ENCODE measurements around the gene MSRB2.
"Not testable (repeated sequence)": the region's sequence is repeated elsewhere in the genome, so short reads cannot be mapped to it uniquely, and the experiment has no call there.

MSRB2 gene

DNA sequence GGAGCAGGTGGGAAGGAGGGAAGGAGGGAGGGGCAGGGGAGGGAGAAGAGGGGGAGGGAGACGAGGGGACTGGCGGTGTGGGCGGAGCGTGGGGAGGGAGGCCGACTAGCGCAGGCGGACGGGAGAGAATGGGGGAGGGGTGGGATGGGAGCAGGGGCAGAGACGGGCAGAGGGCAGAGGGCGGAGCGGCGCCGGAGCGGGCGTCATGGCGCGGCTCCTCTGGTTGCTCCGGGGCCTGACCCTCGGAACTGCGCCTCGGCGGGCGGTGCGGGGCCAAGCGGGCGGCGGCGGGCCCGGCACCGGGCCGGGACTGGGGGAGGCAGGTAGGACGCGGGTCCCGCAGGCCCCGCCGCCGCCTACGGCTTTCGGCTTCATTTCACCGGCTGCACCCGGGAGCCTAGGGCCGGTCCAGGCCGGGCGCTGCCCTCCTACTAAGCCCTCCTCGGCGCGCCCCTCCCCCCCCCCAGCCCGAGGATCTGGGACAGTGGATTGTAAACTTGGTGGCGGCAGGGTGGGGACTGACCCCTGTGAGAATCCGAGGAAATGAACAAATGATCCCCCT is at the start of gene MSRB2:
TSS of gene MSRB2 (plus strand) at position 176 of the 562 bp plus-strand sequence. CDS start at position 206, 30 bp downstream.
- DNase-seq = peak; percentile 86

DNA sequence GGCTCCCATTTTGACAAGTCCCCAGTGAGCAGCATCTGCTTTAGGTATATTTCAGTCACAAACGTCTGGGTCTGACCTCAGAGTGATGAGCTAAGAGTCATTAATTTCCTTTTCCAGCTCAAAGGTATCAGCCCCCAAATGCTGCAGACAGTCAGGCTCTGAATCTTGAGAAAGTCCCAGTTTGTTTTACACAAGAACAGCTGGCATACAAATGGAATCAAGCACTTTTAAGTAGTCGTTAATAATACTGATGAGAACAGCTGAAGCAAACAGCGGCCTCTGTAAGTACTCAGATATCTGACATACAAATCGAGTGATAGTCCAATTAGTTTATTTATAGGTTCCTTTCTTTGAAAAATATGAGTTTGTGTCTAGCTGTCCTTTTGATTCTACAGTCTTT is 49.4 kb upstream of the MSRB2 start:
- DNase-seq = no peak

DNA sequence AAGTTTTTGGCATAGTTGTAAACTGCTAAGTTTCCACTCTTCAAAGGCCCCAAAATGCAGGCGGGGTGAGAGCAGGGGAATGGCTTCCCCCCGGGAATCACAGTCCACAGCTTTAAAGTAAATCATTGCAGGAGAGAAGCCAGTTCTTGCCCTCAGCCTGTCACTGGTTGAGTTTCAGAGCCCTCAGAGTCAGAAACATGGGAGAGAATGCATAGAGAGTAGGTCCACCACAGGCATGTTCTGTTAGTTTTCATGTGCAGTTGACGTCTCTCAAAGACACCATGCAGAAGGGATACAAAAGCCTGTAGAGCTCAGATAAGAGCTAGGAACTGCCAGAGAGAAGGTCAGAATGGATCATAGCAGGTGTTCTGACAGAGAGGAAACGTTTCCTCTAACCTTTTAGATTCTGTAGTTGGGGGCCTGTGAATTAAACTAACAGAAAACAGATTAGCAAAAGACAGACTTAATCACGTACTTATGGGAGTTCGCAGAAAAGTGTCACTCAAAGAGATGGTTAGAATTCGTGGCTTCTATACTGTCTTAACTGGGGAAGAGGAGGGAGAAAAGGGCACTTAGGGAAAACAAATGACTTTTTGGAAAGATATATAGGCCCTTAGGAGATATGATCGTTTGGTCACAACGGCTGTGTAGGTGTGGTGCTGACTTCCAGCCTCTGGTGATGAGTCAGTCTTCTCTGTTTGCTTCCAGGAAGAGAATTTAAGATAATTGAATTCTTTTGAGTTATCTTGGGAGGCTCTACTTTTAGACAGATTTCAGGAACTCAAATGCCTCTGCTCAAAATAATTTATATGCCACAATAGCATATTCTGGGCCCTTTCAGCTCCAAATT is 48.0 kb upstream of the MSRB2 start:
- no peak for DNase-seq

- DNase-seq = no peak
Observed at GRCh38 chr10:23048191-23048590, 47.2 kb upstream of the MSRB2 start.

DNA sequence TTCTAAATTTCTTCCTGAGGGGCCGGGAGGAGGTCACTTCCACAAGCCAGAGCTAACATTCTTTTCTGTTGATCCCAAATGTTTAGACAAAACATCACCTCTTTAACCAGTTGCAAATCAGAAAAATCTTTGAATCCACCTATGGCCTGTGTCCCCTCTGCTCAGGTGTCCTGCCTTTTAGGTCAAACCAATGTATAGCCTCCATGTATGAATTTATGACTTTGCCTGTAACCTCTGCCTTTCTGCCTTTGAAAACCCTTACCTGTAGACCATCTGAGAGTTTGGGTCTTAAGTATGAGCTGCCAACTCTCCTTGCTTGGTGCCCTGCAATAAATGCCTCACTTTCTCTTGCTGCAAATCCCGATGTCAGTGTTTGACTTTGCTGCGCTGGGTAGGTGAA is 44.1 kb upstream of the MSRB2 start:
- DNase-seq = no peak

DNA sequence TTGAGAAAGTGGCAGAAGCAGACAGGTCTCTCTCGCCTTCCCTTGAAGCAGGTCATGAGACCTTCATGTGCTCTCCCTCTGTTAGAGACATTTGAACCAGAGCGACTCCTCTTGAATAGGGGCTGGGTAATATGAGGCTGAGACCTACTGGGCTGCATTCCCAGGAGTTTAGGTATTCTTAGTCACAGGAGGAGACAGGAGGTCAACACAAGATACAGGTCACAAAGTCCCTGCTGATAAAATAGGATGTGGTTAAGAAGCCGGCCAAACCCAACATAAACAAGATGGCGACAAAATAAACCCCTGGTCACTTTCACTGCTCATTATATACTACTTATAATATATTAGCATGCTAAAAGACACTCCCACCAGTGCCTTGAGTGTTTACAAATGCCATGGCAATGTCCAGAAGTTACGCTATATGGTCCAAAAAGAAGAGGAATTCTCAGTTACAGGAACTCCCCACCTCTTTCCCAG is 43.5 kb upstream of the MSRB2 start:
- no peak for DNase-seq

- no peak for DNase-seq
Observed at GRCh38 chr10:23053036-23053435, 42.3 kb upstream of the MSRB2 start.

DNA sequence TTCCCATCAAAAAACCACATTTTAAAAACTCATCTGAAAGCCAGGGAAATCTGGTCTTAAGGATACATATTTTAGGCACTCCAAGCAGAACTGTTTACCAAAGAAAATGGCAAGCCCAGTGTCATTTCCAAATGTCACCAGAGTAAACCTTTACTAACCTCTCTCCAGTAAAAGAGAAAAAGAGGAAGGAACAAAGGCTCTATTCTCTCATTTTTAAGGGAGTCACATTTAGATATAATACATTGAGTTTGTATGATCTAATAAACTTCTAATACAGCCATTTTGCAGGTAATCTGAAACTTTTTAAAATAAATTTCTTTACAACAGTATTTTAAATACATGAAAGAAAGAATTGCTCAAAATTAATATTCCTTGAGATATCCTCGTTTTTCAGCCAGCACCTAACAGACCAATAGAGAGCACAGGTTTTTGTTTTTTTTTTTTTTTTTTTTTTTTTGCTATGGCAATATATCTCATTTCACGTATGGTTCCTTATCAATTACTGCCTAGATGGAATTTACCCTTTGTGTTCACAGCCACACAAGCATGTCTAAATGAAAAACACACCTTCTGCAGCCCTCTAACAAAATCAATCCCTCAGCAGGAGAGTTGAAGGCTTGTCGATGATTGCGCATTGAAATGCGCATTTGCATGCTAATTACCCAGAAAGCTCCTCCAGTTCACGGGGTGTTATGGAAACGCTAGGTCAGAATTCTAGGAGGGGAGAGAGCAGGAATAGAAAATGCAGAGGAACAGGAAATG is 39.8 kb upstream of the MSRB2 start:
- DNase-seq = no peak

GRCh38 chr10:23056186-23056579 is 39.2 kb upstream of the MSRB2 start:
- no peak for DNase-seq

- no peak for DNase-seq
Observed at GRCh38 chr10:23058366-23058765, 37.0 kb upstream of the MSRB2 start.

DNA sequence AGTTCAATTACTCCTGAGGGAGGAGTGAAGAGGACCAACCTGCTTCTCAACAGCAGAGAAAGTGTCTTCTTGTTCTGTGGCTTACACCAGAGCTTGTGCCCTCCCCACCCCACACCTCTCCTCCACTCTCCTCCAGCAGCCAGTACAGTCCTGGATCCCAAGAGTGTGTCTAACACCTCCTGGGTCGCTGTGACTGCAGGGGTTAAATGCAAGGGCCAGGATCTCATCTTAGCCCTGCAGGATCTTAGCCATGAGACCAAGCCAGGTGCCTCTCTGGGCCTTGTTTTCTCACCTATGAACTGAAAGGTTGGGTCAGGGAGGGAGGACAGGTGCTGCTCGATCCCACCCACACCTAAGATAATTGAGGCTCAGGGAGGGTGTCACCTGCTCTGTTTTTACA is 34.5 kb upstream of the MSRB2 start:
- DNase-seq = no peak

DNA sequence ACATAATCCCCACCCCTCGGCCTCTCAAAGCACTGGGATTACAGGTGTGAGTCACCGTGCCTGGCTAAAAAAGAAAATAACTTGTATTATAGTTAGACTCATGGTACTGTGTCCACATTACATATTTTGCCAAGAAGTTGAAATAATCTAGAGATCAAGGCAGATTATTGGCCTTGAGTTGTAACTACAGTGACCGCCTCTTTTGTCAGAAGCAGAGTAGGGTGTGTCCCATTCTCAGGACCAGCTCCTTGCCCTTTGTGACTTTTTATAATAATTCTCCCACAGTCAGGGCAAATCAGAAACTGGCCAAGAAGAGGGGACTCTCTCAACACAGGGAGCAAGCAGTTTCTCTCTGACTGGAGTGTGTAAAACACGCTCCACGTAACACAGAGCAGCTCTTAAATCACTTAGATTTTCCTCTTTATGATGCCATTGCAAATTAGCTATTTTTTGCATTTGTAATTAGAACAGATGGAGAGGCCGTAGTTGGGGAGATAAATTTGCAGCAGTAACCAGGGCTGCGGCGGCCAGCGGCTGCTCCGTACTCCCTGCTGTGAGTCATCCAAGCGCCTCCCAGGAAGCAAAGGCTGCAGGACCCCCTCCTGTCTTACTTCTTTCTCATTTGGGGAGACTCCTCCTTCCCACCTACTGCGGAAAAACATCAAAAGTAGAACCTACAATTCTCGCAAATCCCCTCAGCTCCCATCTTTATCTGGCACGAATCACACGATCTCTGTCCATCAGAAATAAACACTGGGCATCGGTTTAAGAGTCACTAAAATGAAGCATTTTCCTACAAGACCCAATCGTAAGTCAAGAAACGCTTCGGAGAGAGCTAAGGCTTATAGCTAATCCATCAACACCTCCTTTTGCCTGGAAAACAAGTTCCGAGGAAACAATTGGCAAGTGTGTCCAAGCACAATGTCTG is 32.1 kb upstream of the MSRB2 start:
- no peak for DNase-seq

DNA sequence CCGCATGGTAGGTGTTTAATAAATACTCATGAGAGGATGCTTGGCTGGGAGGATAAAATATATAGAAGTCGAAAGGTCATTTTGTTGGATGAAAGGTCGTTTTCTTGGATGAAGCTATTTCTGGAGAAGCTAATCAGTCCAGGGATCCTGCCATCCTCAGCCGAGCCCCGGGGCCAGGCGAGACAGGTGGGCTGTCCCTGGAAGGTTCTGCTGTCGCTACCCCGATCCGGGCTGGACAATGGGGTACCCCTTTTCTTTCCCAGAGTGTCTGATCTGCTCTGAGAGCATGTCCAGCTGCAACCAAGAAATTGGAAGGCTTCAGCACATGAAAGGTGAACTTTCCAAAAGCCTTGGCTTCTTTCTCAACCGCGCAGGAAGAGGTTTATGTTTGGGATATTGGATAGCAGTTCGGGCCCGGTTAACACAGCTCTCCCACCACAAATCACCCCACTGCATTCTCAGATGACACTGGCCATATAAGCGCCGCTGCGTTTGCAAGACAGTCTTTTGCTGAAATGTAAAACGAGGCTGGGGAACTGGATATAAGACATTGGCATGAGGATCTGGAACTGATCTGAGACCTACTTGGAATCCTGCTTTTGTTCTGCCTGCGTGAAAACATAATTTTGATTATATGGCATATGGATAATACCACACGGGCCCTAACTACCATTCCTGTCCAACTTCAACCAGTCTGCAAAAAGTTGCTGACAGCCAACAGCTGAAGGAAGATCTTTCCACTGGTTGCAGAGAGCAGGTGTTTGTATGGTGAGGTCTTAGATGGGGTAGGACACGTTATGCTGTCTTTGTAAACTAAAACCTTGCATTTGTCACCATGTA is 31.2 kb upstream of the MSRB2 start:
- DNase-seq = no peak

DNA sequence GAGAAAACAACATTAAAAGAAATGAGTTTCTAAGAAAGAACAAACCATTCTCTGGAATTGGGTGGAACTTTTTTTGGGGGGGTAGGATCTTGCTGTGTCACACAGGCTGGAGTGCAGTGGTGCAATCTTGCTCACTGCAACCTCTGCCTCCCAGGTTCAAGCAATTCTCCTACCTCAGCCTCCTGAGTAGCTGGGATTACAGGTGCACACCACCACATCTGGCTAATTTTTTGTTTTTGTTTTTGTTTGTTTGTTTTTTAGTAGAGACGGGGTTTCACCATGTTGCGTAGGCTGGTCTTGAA is 30.6 kb upstream of the MSRB2 start:
- DNase-seq = not testable (repeated sequence)

GRCh38 chr10:23065181-23065948 is 30.0 kb upstream of the MSRB2 start:
- no peak for DNase-seq

DNA sequence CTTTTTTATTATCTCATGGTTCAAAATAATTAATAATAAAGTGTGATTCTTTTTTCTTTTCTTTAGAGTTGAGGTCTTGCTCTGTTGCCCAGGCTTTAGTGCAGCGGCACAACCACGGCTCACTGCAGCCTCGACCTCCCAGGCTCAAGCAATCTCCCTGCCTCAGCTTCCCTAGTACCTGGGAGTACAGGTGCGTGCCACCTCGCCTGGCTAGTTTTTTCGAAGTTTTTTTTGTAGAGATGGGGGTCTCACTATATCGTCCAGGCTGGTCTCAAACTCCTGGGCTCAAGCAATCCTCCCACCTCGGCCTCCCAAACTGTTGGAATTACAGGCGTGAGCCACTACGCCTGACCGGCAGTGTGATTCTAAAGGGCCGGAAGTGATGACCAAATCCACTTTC is 28.0 kb upstream of the MSRB2 start:
- no peak for DNase-seq

DNA sequence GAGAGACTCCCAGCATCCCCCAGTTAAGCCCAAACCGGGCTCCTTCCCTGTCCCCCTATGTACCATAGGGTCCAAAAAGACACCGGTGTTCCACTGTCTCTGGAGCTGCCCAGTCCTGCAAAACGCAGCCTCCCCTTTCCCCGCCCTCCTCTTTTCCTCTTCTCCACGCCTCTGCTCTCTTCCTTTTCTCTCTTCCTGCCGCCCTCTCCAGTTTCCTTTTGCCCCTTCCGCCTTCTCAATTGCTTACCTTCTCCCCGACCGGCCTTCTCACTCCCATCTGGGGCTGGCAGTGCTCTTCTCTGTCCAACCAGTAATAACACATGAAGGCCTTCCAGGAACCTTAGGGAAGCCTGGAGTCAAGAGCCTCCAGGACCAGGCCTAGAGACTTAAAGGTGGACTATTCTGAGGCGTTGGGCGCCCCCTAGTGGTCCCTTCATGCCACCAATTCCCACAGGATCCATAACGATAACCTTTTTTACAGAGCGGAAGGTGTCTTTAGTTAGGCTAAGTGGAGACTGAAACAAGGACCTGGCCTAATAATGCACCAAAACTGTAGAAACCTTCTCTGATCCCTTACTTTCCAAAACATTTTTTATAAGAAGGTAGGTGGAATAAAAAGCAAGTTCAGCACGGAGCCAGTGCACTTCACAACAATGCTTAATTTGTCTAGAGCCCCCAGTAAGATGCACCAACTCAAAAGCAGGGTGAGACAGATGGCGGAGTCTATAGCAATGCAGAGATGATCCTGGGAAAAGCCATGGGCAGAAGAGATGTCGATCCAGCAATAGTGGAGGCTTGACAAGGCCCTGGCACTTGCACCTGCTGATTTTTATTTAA is 27.2 kb upstream of the MSRB2 start:
- peak; percentile 27 for DNase-seq

DNA sequence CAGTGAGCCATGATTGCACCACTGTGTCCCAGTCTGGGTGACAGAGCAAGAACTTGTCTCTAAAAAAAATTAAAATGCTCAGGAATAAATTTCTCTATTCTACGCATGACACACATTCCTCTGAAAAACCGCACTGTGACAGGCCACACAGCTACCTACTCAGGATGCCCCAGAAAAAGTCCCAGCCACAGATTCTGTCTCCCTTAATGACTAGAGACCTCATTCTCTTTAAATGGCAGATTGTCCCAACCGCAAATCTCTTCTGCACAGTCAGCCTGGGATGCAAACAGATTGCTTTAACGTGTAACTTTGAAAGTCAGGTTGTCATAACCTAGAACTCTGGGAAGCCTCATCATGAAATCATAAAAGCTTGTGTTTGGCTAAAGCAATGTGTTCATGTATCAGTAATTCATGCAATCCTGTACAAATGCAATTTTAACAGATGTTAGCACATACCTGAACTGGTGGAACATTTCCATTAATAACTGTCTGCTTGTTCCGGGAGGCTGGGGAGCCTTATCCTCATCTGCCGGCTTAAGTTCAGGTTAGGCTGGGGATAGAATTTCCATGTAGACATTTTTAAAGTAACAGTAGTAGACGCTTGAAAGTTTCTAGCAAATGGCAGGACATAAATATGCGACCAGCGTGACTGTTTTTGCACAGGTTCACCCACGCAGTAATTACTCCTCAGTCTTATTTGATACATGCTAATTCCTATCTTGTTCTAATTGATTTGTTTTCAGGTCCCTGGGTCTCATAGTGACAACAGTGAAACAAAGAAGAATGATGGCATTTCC is 26.2 kb upstream of the MSRB2 start:
- no peak for DNase-seq

Measured in NCI-H510A (cell line).